GM19035 (cell line): ENCODE results near the gene CHID1.

Experiments
- ATAC-seq: cut with Tn5 transposase; IDR thresholded peaks from one replicate; pipeline ENCODE4 v1.9.1; 2021; ENCODE audit not compliant: unreplicated experiment

Gene CHID1

DNA sequence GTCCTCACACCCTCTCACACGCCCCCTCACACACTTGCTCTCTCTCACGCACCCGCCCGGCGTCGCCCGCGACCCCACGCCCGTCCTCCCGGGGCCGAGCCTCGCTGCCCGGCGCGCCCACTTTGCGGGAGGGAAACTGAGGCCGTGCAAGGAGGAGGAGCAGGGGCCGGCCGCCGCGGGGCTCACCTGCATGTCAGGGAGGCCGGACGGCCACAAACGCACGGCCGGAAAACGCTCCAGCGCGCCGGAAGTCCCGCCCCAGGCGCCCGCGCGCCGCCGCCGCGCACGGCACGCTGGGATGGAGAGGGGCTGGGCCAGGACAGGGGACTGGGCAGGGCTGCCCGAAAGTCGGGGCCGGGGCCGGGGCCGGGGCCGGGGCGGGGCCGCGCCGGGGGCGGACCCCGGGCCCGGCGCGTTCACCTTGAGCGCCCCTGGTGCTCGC, at the start of gene CHID1:
Gene CHID1, minus strand, starts transcription at position 222 of the 442 bp plus-strand sequence. CDS start 5,994 bp downstream, outside the sequence.
- ATAC-seq = peak; percentile 89

DNA sequence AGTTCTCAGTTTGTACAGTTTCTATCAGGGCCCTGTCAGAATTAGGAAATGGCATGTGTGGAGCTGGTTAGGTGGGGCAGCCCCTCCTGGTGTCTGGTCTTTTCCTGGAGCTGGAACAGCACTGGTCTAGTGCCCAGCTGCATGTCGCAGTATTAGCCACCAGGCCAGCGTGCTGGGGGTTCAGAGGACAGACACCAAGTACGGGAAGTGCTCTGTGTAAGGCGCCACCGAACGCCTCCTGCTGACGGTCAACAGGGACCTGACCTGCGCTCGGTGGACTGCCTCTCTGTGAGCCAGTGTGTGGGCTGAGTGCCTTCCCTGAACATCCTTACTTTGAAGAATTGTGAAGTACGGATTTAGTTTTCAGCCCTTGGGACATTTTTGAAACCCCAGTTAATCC, 49.0 kb upstream of the CHID1 start:
- ATAC-seq = no peak

- ATAC-seq = no peak
Observed at GRCh38 chr11:959027-959426, 48.4 kb upstream of the CHID1 start.

DNA sequence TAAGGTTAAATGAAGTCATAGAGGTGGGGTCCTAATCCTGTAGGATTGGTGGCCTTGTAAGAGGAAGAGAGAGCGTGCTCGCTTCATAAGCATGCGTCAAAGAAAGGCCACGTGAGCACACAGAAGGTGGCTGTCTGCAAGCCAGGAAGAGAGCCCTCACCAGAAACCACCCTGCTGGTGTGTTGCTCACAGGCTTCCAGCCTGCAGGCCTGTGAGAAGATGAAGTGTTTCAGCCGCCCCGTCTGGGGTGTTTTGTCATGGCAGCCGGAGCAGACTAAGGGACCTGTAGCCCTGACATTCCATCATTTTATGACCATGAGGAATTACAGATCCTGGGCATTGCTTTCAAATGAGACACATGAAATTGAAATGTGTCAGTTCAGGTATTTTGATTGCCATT, 47.5 kb upstream of the CHID1 start:
- no peak for ATAC-seq

- no peak for ATAC-seq
Observed at GRCh38 chr11:957212-957920, 46.8 kb upstream of the CHID1 start.

- ATAC-seq = no peak
Observed at GRCh38 chr11:955154-956063, 44.8 kb upstream of the CHID1 start.

GRCh38 chr11:954392-955153, 44.0 kb upstream of the CHID1 start:
- ATAC-seq = no peak

- no peak for ATAC-seq
Observed at GRCh38 chr11:953512-953911, 42.9 kb upstream of the CHID1 start.

DNA sequence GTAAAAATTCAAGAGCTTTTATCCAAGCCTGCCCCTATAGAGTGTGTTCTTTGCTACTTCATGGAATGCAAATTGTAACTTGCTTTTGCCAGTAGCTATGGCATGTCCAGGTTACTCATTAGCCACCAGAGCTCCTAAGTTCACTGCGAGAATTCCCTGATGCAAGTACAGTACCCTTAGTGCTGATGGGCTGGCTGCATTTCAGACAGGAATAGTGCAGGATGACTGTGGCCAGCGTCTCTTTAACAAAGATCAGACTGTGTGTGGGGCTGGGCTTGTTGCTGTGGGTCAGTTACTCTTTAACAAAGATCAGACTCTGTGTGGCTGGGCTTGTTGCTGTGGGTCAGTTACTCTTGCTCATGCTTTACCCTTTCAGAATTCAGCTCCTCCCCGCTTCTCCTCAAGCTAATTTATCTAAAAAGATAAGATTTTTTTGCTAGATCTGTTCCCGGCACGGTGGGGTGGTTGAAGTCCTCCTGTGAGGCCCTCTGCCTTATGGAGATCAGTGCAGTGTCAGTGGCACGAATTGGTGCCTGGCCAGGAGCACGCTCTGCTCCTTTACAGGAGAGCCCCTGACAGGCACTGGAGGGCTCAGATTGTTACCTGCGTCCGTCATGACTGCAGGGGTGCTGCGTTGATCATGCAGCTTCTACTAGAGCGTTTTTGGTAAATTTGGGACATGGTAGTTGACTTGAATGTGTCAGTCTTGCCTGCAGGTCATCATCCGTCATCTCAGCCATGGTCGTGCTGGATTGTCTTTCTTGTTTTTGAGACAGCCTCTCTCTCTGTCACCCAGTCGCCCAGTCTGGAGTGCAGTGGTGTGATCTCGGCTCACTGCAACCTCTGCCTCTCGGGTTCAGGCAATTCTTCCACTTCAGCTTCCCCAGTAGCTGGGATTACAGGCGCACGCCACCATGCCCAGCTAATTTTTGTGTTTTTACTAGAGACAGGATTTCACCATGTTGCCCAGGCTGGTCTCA, 42.1 kb upstream of the CHID1 start:
- no peak for ATAC-seq

DNA sequence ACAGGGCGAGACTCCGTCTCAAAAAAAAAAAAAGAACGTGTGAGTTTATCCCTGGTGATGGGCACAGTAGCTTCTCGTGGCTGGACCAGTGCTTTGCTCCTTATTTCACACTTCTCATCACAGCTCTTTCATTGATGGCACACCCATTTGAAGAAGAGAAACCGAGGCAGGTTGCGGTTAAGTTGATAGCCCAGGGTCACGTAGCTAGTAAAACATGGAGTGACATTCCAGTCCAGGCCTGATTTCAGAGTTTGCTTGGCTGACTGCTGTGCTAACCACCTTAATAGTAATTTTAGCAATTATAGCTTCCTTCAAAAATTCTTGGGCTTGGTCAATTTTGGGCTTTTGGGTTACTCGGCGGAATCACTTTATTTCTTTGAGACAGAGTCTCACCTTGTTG, 40.9 kb upstream of the CHID1 start:
- ATAC-seq = no peak

DNA sequence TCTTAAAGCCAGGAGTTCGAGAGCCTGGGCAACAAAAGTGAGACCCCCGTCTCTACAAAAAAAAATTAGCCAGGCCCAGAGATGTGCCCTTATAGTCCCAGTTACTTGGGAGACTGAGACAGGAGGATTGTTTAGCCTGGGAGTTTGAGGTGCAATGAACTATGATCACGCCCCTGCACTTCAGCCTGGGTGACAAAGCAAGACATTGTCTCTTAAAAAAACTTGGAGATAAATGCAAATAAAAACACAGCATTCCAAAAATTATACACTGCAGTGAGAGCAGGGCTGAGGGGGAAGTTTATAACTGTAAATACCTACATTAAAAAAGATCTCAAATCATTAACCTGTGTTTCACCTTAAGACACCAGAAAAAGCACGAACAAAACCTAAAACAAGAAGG, 37.1 kb upstream of the CHID1 start:
- ATAC-seq = no peak

DNA sequence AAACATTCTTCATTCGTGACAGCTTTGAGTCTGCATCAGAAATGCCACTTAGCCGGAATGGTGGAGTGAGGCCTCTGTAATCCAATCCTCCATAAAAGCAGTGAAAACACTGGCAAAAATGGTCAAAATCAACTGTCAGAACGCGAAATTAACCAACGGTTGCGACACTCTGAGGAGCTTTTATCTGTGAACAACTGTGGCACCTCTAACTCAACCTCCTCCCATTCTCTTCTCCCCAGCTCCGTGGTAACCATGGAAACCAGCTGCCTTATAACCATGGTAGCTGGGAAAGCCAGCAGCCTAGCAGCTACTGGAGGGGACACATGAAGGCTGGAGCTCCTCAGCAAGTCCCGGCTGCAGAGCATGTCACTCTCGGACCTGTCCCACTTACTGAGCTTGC, 35.4 kb upstream of the CHID1 start:
- ATAC-seq = no peak

- no peak for ATAC-seq
Observed at GRCh38 chr11:944711-945470, 34.3 kb upstream of the CHID1 start.

GRCh38 chr11:942823-943222, 32.2 kb upstream of the CHID1 start:
- ATAC-seq = no peak

GRCh38 chr11:940496-941135, 30.0 kb upstream of the CHID1 start:
- no peak for ATAC-seq

GRCh38 chr11:937841-938261, 27.2 kb upstream of the CHID1 start:
- no peak for ATAC-seq

- ATAC-seq = no peak
Observed at GRCh38 chr11:936199-936598, 25.6 kb upstream of the CHID1 start.

DNA sequence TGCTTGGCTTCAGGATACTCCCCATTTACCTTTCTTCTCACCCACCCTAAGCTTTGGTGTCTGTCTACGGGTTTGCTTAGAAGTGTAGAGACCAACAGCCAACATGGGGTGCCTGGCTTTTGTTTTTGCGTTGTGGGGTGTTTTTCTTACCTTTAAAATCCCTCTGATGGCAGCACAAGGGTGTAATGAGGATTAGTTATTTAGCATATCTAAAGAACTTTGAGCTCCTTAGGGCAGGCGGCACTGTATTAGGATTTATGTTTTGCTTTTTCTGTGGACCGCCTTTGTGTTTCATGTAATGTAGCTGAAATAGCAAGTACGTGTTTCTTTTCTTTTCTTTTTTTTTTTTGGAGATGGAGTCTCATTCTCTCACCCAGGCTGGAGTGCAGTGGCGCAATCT, 23.9 kb upstream of the CHID1 start:
- ATAC-seq = no peak

- no peak for ATAC-seq
Observed at GRCh38 chr11:933936-934335, 23.3 kb upstream of the CHID1 start.
